NCI-H345 treated with DMSO at 0.1 percent for 48 hours (cell line): ENCODE data around the gene CREB3L4.
A peak's percentile ranks its signal among the peaks of the same experiment; 100 is the strongest.

Source experiments
- DNase-seq: peaks from one replicate; lab custom pipeline; 2025; ENCODE audit not compliant: unreplicated experiment; lab: John Stamatoyannopoulos, UW

The CREB3L4 gene

GRCh38 chr1:153936011-153936802 is 31.5 kb upstream of the CREB3L4 start:
- DNase-seq, result no peak

GRCh38 chr1:153937331-153937730 is 30.4 kb upstream of the CREB3L4 start:
- no peak for DNase-seq

DNA sequence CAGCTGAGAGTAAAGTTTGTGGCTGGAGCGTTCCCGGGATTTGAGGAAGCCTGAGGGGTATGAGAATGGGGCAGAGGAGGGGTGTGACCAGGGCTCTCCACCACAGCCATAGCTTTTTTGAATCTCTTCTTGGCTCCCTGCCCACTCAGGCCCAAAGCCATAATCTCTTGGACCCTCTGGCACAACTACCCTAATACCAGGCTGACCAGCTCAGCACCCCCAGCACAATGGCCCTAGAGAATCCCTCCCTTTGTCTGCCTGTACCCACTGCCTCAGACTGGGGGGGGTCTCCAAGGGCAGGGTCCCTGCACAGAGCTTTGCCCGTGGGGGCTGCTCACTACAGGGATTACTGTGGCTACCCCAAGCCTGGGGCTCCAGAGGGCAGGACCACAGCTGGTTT is 28.7 kb upstream of the CREB3L4 start:
- DNase-seq, result no peak

GRCh38 chr1:153939476-153939875 is 28.2 kb upstream of the CREB3L4 start:
- no peak for DNase-seq

DNA sequence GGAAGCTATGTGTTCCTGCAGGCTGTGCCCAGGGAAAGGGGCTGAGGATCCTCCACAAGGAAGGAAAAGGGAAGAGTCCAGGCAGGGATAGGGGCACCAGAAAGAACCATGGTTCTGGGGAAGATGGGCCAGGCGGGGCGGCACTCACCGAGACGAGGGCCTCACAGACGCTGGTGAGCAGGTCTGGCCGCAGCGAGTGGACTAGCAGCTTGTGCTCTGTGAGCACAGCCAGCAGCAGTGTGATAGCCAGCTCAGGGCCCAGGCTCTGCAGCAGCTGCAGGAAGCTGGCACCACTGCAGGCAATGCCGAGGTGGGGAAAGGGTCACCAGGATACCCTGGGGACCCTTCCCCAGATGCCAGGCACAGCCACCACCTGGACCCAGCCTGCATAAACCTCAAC is 26.9 kb upstream of the CREB3L4 start:
- no peak for DNase-seq

DNA sequence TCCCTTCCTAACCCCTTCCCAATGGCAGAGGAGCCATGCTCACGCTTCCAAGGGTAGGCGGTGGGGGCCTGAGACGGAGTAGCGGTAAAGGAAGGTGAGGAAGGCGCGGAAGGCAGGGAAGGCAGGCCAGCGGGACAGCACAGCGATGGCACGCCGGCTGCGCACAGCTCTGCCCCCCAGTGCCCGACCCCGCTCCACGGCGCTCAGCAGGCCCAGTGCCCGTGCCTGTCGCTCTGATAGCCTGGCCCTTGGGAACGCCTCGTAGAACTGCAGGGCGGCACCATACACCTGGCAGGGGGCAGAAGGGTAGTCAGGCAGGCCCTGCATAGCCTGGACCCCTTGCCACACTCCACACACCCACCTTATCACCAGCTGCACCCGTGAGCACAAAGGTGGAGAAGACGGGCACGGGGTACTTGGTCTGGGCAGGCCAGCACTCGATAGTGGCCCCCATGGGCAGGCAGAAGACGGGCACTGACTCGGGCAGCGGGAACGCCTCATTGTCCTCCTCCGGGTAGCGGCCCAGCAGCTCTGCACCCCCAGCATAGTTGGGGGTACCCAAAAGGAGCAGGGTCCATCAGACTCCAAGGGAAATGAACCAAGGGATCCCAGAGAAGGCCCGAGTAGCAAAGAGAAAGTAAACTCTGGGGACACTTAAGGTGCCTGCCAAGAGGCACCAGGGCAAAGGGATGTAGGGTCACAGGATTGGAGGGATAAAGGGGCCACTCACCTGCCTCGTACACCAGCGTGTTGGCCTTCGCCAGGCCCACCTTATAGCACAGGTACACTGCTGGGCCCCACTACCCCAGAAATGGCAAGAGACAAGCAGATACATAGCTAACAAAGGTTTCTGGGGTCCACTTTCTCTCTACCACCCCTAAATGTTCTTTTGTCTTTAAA is 25.6 kb upstream of the CREB3L4 start:
- no peak for DNase-seq

DNA sequence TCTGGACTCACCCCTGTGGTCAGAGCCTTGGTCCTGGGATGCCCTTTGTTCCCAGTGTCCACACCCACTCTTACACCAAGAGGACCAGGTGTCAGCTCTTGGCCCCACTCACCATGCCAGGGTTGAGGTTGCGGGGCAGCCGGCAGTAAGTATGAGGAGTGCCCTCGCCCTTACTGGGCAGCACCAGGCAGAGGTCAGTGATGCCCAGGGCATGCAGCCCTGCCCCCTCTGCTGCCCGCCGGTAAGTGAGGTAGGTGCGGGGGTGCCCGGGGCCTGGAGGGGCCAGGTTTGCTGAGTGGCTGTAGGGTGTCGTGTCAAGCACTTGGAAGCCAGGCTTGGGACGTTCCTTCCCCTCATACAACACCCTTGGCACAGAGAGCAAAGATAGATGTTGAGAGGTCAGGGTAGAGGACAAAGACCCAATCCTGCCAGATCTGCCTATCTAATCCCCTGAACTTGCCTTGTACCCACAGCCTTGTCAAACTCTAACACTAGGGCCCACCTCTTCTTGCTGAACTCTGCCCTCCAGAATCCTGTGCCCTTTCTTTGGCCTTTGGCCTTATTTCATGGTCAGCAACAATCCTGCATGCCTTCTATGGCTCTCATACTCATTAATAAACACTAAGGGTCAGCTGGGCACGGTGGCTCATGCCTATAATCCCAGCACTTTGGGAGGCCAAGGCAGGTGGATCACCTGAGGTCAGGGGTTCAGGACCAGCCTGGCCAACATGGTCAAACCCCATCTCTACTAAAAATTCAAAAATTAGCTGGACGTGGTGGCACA is 24.7 kb upstream of the CREB3L4 start:
- DNase-seq, result no peak

DNA sequence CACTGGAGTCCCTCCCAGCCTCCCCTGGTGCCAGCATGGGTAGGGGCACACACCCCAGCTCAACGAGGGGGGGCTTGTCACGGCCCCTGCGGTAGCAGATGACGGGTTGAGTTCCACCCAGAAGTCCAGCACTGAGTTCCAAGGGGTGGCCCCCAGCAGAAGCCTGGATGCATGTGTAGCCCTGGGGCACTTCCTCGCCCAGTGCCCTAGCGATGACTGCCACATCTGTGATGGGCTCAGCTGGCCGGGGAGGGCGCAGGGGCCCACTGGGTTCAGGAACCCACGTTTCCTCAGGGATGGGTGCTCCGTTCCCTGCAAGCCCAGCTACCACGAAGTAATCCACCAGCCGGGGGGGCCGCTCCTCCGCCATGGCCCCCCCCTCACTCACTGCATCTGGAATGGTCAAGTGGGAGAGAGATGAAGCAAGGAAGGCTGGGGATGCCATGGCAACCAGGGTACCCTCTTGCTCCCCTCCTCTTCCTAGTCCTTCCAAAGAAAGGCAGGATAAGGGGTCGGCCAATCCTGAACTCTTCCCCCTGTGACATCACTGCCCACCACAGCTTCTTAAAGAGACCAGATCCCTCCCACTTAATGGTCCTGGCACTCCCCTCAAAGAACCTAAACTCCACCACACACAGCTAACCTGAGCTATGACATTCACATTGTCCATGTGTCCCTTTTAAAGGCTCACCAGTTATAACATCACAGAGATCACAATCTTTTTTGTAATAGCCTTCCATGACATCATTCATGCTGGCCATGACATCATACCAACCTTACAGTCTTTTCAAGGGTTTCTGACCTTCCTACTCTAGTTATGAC is 23.5 kb upstream of the CREB3L4 start:
- no peak for DNase-seq

- no peak for DNase-seq
These were observed 22.9 kb upstream of the CREB3L4 start for GRCh38 chr1:153944827-153945117.

DNA sequence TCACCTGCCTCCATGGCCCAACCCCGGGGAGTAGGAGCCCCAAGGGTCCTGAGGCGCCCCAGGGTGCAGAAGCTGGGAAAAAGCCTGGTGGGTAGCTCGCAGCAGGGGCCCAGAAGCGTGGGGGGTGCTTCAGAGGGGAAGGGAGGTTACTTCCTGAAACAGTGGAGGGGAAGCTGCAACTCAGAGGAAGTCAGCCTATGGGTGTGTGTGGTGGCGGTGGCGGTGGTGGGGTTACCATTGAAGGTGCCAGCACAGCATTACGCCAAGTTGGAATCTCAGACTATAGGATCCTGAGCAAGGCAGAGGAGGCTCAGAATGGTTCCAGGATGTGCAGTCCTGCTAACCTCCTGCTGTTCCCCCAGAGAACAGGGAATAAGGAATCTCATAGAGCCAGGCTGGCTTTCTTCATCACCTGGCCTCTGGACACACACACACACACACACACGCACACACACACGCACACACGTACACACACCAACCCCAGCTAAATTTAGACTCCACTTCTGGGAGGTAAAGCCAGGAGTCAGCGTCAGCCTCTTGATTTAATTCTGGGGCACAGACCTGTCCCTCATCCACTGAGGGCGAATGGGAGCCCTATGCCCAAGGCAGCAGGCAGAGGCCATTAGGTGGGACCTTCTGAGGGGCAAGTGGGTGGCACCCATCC is 22.4 kb upstream of the CREB3L4 start:
- no peak for DNase-seq

GRCh38 chr1:153945795-153946621 is 21.7 kb upstream of the CREB3L4 start:
- no peak for DNase-seq

DNA sequence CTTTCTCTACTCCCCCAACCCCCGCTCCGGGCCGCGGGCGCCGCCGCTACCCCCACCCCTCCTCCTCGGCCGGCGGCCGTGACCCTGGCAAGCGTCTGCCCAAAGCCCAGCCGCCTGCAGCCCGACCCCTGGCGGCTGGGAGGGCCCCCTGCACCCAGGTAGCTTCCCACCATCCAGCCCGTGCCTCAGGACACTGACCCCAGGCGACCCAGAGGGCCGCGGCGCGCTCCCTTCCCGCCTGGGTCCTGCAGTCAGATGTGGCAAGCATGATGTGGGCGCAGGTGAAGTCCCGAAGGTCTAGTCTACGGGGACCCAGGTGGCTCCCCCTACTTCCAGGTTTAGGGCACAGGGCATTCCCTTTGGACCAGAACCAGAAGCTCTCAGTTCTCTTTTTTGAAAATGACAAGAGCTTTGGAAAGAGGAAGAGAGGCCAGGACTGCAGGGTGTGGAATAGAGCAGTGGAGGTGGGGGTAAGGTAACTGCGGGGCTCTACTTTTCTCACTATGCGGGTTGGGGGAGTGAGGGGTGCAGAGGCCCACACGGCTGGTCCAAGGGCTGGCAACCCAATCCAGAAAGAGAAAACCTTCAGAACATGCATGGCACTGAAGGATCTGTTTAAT is 21.0 kb upstream of the CREB3L4 start, which contains the start of gene DENND4B:
Gene DENND4B, minus strand, starts transcription at position 97 of the 620 bp plus-strand sequence. CDS start 2,344 bp downstream, outside the sequence.
- peak; percentile 70 for DNase-seq

GRCh38 chr1:153951183-153951582 is 16.5 kb upstream of the CREB3L4 start:
- DNase-seq, result no peak

- DNase-seq, result no peak
These were observed 15.9 kb upstream of the CREB3L4 start for GRCh38 chr1:153951801-153952200.

- no peak for DNase-seq
These were observed 13.8 kb upstream of the CREB3L4 start for GRCh38 chr1:153953859-153954365.

DNA sequence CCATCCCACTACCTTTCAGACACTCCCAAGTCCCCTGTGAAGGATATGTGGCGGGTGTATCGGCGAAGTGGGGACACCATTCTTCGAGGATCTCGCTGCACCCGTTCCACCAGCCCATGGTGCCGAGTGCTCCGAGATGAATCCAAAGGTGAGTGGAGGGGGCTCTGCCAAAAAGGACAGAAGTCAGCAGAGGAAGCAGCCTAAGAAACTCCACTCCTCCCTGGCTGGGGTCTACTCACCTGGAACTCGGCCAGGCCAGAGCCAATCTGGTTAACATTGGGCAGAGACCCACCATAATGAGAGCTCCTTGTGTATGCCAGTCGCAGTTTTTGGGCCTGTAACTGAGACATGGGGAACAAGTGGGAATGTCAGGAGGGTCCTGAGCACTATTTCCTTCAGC is 12.9 kb upstream of the CREB3L4 start:
- DNase-seq, result no peak

DNA sequence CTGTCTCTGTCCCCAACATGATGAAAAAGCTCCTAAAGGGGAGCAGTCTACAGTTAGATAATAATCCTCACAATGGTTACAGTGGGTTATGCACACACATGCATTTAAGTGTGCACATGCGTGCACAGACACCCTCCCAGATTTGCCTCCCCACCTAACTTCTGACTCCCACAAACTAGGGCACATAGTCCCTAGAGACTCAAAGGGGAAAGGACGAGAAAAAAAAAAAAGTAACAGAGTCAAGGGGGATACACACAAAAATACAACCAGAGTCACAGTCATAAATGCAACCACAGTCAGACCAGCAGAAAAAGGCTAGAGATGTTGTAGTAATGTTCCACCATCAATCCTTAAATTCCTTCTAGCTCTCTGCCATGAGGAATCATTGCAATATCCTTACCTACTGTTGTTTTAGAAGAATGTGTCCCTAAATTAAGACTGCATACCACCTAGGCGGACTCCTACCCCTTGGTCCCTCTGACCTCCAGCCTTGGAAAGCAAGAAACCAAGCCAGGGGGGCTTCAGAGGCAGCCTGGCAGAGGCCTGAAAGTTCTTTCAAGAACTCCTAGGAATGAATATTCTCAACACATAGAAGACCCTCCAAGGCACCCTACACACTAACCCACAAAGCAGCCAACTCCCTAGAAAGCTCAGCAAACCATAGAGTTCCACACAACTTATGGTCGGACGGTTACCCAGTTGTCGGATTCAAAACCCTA is 10.5 kb upstream of the CREB3L4 start:
- no peak for DNase-seq

- no peak for DNase-seq
These were observed 10.0 kb upstream of the CREB3L4 start for GRCh38 chr1:153957744-153958110.
